ENCODE results near the gene TSPOAP1.

The TSPOAP1 gene

DNA sequence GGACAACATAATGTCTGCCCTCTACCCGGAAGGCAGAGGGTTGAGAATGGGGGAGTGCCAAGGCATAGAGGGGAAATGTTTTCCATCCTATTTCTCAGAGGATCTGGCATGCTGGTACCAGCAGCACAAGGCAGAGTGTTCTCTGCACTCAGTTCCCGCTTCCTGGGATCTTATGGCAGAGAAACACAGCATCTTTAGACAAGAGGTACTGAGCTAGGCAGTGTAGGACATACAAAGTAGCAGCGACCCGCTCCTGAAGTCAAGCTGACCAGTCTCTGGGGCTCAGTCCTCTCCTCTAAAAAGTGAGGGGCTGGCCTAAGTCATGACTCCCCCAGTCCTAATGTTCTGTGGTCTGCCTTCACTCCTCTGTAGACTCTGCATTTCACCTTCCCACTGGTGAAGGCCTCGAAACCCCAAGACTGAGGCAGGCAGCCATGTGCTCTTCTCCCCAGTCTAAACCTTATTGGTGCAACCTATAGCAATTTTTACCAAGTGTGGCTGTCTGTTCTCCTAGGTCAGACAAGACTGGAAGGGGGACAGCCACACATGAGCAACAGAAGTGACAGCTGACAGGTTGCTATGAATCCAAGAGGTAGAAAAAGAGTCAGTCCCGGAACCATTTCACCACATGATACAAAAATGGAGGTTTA is 11.3 kb upstream of the TSPOAP1 start:
- no peak for DNase-seq (ENCODE audit: low read depth in 2 of 2)

- peak in 1 of 2 donors; percentile 47 for DNase-seq (ENCODE audit: low read depth in 2 of 2)
Observed at GRCh38 chr17:58338841-58339754, 10.5 kb upstream of the TSPOAP1 start.

DNA sequence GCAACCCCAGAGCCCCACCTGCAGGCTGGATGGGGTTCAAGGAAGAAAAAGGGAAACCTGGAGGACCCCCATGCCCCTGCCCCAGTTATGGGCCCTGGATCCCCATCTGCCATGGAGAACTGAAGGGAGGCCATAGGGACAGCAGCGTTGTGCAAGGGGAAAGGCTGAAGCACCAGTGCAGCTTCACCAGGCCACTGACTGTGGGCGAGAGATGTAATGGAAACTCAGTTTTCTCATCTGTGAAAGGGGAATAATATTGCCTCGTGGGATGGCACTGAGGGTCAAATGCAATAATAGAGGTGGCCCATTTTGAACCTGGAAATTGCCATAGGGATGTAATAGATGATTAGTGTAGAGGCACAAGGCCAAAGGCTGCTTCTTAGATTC is 9.9 kb upstream of the TSPOAP1 start:
- no peak for DNase-seq (ENCODE audit: low read depth in 2 of 2)

- DNase-seq (ENCODE audit: low read depth in 2 of 2) = peak; percentile 94 to 95
Observed at GRCh38 chr17:58337600-58338453, 9.2 kb upstream of the TSPOAP1 start.

DNA sequence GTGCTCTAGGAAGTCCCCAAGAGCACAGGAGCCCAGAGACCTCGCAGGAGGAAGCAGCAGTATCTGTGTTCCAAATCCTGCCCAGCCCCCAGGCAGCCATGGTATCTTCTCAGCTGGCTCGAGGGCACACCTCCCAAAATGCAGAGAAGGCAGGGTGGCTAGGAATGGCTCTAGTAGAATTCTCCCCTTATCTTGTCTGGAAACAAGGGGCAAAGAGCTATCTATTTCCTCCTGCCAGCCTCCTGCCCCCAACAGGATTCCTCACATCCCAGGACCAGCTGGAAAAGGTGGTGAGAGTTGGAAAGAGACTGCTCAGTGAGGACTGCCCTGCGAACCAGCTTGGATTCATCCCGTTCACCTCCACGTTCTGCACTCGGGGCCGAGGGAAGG is 8.6 kb upstream of the TSPOAP1 start:
- peak in 1 of 2 donors; percentile 45 for DNase-seq (ENCODE audit: low read depth in 2 of 2)

GRCh38 chr17:58336456-58337209 is 8.0 kb upstream of the TSPOAP1 start:
- no peak for DNase-seq (ENCODE audit: low read depth in 2 of 2)

DNA sequence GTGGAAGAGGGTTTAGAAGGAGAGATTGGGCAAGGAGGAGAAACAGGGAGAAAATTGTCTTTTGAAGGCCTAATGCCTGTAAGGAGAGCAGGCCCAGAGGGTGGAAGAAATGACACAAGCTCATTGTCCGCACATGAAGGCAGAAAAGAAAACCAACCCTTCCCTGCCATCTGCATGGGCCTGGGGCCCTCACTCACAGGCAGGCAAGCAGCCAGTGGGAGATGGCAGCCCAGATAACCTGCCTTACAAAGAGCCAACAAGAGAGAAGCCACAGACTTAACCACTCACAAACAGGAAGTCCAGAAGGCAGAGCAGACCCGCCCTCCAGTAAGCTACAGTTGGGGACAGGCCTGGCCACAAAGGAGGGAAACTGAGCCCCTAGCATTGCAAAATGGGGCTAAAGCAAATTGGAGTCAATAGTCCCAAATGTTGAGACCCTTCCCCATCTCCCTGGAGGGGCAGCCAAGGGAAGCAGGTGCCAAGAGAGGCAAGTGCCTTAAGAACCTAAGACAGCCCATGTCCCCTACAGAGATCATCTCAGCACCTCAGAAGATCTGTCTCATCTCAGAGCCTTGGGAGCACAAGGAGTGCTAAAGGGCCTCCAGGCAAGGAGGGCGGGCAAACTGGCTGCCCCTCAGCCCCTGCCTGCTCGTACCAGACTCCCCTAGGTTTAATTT is 7.3 kb upstream of the TSPOAP1 start:
- DNase-seq (ENCODE audit: low read depth in 2 of 2) = peak in 1 of 2 donors; percentile 52

- DNase-seq (ENCODE audit: low read depth in 2 of 2) = peak in 1 of 2 donors; percentile 25
Observed at GRCh38 chr17:58335061-58335731, 6.6 kb upstream of the TSPOAP1 start.

GRCh38 chr17:58334661-58335060 is 6.1 kb upstream of the TSPOAP1 start:
- no peak for DNase-seq (ENCODE audit: low read depth in 2 of 2)

DNA sequence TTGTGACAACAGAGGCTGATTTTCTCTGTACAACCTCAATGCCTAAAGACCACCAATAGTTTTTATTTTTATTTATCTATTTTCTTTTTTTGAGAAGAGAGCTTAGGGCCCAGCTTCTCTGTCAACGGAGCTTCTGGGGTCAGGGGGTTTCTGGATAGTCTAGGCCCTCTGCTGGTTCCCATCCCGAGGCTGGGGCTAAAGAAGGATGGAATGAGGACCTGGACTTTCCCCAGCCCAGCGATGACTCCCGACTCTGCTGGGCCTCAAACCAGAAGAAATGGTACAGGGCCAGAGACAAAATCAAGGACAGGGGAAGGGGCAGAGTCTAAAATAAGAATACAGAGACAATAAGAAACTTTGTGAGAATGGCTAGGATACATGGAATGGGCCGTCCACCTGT is 5.7 kb upstream of the TSPOAP1 start:
- no peak for DNase-seq (ENCODE audit: low read depth in 2 of 2)

- DNase-seq (ENCODE audit: low read depth in 2 of 2) = no peak
Observed at GRCh38 chr17:58333736-58334207, 5.2 kb upstream of the TSPOAP1 start.

GRCh38 chr17:58332778-58333735 is 4.5 kb upstream of the TSPOAP1 start:
- peak in 1 of 2 donors; percentile 69 for DNase-seq (ENCODE audit: low read depth in 2 of 2)

GRCh38 chr17:58331815-58332777 is 3.5 kb upstream of the TSPOAP1 start:
- peak; percentile 92 to 94 for DNase-seq (ENCODE audit: low read depth in 2 of 2)

GRCh38 chr17:58330997-58331814 is 2.6 kb upstream of the TSPOAP1 start:
- DNase-seq (ENCODE audit: low read depth in 2 of 2) = peak; percentile 79

DNA sequence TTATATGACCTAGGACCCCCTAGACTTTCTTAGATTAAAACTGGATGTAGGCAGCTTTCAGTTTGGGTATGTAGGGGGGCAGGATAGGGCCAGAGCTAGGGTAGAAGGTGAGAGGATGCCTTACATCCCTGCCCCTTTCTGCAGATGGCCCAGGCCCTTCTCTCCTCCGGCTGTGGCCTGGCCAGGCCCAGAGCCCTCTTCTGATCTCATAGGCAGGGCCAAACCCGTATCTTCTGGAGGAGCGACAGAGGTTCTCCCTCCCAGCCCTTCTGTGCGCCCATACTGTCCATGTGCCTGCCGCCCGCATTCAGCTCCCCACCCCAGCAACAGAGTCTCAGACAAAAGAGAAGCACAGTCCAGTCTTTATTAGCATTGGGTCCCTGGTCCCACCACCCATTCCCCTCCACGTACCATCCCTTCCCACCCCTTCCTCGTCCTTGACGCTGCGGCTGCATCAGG is 2.0 kb upstream of the TSPOAP1 start:
- no peak for DNase-seq (ENCODE audit: low read depth in 2 of 2)

DNA sequence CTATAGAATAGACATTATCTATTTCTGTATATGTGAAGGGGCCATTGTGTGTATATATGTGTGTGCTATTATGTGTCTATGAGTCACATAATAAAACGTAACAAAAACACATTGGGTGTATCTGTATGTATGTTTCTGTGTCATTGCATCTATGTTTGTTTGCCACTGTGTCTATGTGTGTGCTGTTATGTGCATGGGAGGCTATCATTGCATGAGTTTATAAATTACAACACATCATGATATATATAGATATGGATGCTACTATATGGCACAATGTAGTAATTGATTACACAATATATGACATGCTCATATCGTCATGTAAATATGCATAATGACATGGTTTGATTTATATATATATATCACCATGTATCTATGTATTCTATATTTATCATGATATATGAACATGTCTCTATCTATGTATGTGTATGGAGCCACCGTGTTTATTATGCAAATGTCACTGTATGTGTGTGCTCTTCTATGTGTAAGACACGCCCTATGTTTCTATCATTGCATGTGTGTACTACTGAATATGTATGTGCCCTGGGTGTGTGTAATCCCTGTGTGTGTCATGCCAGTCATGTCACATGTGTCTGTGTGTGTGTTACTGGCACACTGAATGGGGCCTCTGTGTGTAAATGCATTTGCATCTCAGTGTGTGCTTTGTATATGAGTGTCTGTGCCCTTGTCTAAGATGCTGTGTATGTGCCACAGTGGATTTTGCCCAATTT is 1.4 kb upstream of the TSPOAP1 start:
- peak in 1 of 2 donors; percentile 27 for DNase-seq (ENCODE audit: low read depth in 2 of 2)

Data from stimulated activated CD8-positive, alpha-beta memory T cell treated with anti-CD3 and anti-CD28 coated beads, Interleukin-7, amount 100 ng/mL, for 4 hours (primary cell).